ENCODE data around the gene KCTD1. TPM values are rescaled to one million over a fixed set of nuclear protein-coding genes. Genes with fewer than 3 reads are reported as not detected.

Gene KCTD1
- total and polyA plus RNA-seq, 2 of the 4 experiments (the other 2 are of a cell fraction) = 5.0 to 5.8 TPM

DNA sequence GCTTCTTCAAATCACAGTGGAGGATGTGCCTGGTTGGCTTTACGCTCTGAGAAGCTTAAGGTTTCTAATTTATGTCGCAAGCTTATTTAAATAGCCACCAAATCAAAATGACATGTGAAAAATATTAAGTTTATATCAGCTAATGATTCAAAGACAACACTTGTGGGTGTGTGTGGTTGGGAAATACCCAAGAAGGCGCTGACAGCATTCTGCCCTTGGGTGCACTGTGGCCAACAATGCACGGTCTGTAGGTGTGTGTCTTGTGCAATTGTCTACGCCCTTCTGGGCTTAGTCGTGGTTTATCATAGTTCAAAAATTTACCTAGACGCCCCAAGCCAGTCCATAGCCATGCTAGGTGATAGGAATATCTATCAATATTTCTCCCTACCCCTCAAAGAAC lies 60.9 kb downstream of the KCTD1 start:
- BruUV-seq (replicated peaks) = no TSS peak
- Histone ChIP-seq H2BK15ac (ENCODE audit: low read depth, low read length) (no peak overlapping the region), H3K4me1 (ENCODE audit: control insufficient read depth, insufficient read depth, low read length) (peaks cover 5% of the 10 kb centered on the region), H3K9me1 (ENCODE audit: insufficient read depth, low read length) (peaks cover 3% of the 10 kb centered on the region; the same call in 1 of the 2 replicates), H3K9ac (ENCODE audit: low read depth, low read length) (no peak overlapping the region), H3K18ac (ENCODE audit: low read depth, low read length) (no peak overlapping the region), H3K9me3 (ENCODE audit: control insufficient read depth, insufficient read depth, low read length) (no peaks in the 10 kb centered on the region), H3K27me3 (ENCODE audit: control insufficient read depth, insufficient read depth, low read length) (no peaks in the 10 kb centered on the region), H2BK120ac (ENCODE audit: low read depth, low read length) (no peak overlapping the region), H2AFZ (replicated peaks; ENCODE audit: low read length, poor library complexity) (no peak overlapping the region), H2AK5ac (ENCODE audit: low read depth, low read length) (0 out of 2 replicates have a peak overlapping the region, but pooled peaks have one; percentile 20), H3K23ac (ENCODE audit: low read depth, low read length) (no peak overlapping the region), H2BK20ac (ENCODE audit: low read depth, low read length) (no peak overlapping the region), H3K56ac (ENCODE audit: extremely low read depth, insufficient read depth, low read length) (no peak overlapping the region), H3K4me2 (ENCODE audit: low read depth, low read length) (no peak overlapping the region), H3K36me3 (ENCODE audit: control insufficient read depth, insufficient read depth, low read length) (0 out of 2 replicates have a peak, but pooled peaks cover 2% of the 10 kb centered on the region), H3K27ac (ENCODE audit: insufficient read depth, low read length) (no peak overlapping the region), H4K8ac (ENCODE audit: low read depth in 2 of 2, low read length in 2 of 2) (no peak overlapping the region), H4K91ac (ENCODE audit: insufficient read depth, low read depth, low read length) (no peak overlapping the region), H4K5ac (ENCODE audit: low read depth, low read length) (no peak overlapping the region), H2AK9ac (replicated peaks; ENCODE audit: low read depth, low read length, poor library complexity) (no peak overlapping the region), H4K20me1 (ENCODE audit: insufficient read depth, low read length) (no peaks in the 10 kb centered on the region), H3K4ac (ENCODE audit: low read depth, low read length) (no peak overlapping the region), H3K14ac (replicated peaks; ENCODE audit: low read depth, low read length) (no peak overlapping the region), H2BK5ac (ENCODE audit: low read depth, low read length, poor library complexity, severe bottlenecking) (no peak overlapping the region), H3K4me3 (ENCODE audit: insufficient read depth, low read depth, low read length) (no peak overlapping the region), H3K79me1 (ENCODE audit: low read depth in 1 of 2, low read length in 2 of 2) (no peaks in the 10 kb centered on the region)
- dilution Hi-C loops (cut with HindIII; ENCODE audit: low sequenced_read_pairs, unreplicated experiment) = no loop called here
- DNase-seq (no peak), ATAC-seq (ENCODE audit: low read depth) (no peak)
- no CpG with 5 or more reads among the region's 7 CpGs for WGBS, 2 experiments (ENCODE audit: extremely low coverage in 2 of 2, insufficient read length in 1 of 2)
- TF ChIP-seq RCOR1 (IDR thresholded peaks at IDR 0.05; ENCODE audit: insufficient replicate concordance, low read length) (no peak), CEBPB (IDR thresholded peaks at IDR 0.05; ENCODE audit: low read depth, low read length) (0 out of 2 replicates have a peak, but pooled peaks have one; percentile 22)
- TF ChIP-seq, protein P1, sequence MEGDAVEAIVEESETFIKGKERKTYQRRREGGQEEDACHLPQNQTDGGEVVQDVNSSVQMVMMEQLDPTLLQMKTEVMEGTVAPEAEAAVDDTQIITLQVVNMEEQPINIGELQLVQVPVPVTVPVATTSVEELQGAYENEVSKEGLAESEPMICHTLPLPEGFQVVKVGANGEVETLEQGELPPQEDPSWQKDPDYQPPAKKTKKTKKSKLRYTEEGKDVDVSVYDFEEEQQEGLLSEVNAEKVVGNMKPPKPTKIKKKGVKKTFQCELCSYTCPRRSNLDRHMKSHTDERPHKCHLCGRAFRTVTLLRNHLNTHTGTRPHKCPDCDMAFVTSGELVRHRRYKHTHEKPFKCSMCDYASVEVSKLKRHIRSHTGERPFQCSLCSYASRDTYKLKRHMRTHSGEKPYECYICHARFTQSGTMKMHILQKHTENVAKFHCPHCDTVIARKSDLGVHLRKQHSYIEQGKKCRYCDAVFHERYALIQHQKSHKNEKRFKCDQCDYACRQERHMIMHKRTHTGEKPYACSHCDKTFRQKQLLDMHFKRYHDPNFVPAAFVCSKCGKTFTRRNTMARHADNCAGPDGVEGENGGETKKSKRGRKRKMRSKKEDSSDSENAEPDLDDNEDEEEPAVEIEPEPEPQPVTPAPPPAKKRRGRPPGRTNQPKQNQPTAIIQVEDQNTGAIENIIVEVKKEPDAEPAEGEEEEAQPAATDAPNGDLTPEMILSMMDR (conservative IDR thresholded peaks at IDR 0.05; ENCODE audit: low read depth, low read length) = no peak
- intact Hi-C loops (cut with micrococcal nuclease) = no loop called here
- POLR2A ChIA-PET (ENCODE audit: unreplicated experiment) = no interaction called here
- CTCF ChIA-PET = interaction anchor here (0.6 kb wide), 1 partner anchor 1239 kb away, joined by 3 read pairs; no protein-coding TSS in a partner anchor
- in situ Hi-C loops (cut with MboI; ENCODE audit: low sequenced_read_pairs) = loop anchor here (10.0 kb wide), 1 partner anchor 57 kb away; the partner anchor contains the start of gene KCTD1
